ENCODE results near the gene UEVLD. TPM values are rescaled to one million over a fixed set of nuclear protein-coding genes. Genes with fewer than 3 reads are reported as not detected.

The UEVLD gene
- total RNA-seq, 1 donor from 2014 or later, result 16.6 TPM

DNA sequence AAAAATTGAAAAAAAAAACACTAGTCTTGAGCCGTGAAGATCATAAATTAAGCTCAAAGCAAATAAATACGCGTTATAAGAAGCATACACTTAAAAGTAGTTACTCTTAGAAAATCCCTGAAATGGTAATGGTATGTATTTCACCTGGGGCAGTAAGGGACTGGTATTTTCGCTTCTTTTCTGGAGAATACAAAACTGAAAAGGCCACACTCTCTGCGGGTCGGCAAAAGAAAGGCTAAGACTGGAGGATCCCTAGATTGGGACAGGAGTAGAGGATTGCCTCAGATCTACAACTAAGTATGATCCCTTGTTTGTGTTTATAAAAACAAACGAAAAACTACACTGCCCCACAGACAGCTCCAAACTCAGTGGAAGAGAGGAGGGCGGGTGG is 62.4 kb downstream of the UEVLD start:
- intact Hi-C loops (cut with DNase I), result loop anchor here (1.0 to 10.0 kb wide), 2 partner anchors 109 to 204 kb away; partner anchors contain the start of genes GTF2H1, HPS5 and SPTY2D1
- DNase-seq (ENCODE audit: low spot score), result no peak

DNA sequence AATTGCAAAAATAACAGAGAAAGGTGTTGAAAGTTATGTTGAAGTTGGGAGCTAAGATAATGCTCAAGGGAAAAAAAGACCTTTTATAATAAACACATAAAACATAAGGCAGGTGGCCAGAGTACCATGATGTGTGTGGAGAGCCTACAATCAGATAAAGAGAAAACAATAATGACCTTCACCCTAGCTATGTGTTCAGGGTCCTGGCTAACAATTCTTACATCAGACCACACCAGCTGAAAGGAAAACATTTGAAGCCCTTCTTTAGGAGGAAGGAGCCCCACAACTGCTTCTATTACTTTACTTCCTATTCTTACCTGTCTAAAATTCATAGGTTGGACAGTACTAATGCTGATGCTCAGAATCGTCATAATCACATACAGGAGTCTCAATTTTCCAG is 64.3 kb downstream of the UEVLD start:
- intact Hi-C loops (cut with DNase I), result loop anchor here (10.0 kb wide), 1 partner anchor 111 kb away; the partner anchor contains the start of gene SPTY2D1
- no peak for DNase-seq (ENCODE audit: low spot score)

DNA sequence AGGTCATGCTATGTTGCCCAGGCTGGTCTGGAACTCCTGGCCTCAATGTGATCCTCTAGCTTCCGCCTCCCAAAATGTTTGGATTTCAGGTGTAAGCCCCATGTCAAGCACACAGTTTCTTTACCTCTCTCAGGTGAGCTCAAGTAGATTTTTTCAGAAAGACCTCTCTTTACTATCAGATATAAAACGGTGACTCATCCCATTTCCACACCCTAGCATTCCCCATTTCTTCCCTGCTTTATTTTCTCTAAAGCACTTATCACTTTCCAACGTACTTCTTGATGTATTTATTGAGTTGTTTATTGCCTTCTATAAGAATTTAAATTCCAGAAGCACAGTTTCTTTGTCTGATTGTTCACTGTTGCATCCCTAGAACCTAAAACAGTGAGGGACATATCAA is 65.5 kb downstream of the UEVLD start:
- intact Hi-C loops (cut with DNase I), result loop anchor here (10.0 kb wide), 1 partner anchor 112 kb away; the partner anchor contains the start of gene SPTY2D1
- no peak for DNase-seq (ENCODE audit: low spot score)

- intact Hi-C loops (cut with DNase I), result loop anchor here (10.0 kb wide), 1 partner anchor 112 kb away; the partner anchor contains the start of gene SPTY2D1
- no peak for DNase-seq (ENCODE audit: low spot score)
Measured at GRCh38 chr11:18522388-18522787, 66.1 kb downstream of the UEVLD start.

DNA sequence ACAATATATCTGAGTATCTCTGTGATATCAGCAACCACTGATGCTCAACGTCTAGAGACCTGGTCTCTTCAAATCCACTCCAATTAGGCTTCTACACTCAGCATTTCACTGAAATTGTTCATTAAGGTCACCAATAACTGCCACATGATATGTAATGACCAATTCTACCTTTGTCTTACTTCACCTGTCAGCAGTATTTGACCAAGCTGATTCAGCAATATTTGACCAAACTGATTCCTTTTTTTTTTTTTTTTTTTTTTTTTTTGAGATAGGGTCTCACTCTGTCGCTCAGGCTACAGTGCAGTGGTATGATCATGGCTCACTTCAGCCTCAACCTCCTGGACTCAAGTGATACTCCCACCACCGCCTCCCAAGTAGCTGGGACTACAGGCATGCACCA is 67.4 kb downstream of the UEVLD start:
- no peak for DNase-seq (ENCODE audit: low spot score)
- intact Hi-C loops (cut with DNase I), result loop anchor here (10.0 kb wide), 1 partner anchor 114 kb away; the partner anchor contains the start of gene SPTY2D1

DNA sequence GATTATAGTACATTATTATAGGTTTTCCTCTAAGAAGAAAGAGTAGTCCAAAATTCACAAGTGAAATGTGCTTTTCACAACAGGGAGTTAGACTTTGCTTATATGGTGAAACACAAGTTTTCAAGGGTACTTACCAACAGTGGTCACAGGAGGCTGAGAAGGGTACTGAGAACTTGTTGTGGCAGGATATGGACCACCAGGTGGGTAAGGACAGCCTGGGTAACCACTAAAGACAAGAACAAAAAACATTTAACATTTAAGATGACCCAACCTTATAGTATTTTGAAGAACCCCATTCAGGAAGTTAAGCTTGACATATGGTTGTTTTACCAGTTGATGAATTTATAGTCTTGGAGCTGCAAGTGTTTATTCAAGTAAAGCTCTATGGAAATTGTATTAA is 86.2 kb downstream of the UEVLD start:
- intact Hi-C loops (cut with DNase I), result no loop called here
- DNase-seq (ENCODE audit: low spot score), result no peak

DNA sequence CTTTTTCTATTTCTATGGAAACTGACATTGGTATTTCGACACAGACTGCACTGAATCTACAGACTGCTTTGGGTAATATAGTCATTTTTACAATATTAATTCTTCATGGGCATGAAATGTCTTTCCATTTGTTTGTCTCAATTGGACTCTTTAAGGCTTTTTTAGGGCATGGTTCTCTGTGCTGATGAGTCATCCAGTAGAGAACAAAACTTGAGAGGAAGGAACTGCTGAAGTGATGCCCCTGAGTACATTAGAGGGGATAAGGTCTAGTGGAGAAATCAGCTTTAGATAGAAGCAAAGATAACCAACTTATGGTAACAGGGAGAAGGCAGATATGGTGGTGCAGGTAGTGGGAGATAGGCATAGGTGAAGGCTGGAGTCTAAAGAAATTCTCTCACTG is 86.9 kb downstream of the UEVLD start:
- intact Hi-C loops (cut with DNase I), result no loop called here
- no peak for DNase-seq (ENCODE audit: low spot score)

DNA sequence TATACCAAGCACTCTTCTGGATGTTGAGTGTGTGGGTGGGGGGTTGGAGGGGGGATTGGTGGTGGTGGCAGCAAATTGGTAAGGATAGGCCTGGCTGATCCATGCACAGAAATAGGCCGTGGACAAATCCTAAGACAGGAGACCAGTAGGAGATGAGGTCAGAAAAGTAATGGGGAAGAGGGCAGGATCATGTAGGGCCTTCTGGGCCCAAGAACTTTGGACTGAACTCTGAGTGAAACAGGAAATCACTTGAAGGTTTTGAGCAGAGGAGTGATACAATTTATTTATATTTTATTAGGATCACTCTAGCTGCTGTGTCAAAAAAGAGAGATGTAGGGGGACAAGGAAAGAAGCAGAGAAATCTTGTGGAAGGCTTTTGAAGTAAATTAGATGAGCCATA is 90.5 kb downstream of the UEVLD start:
- intact Hi-C loops (cut with DNase I), result no loop called here
- no peak for DNase-seq (ENCODE audit: low spot score)

- intact Hi-C loops (cut with DNase I), result no loop called here
- no peak for DNase-seq (ENCODE audit: low spot score)
Measured at GRCh38 chr11:18495703-18496102, 92.8 kb downstream of the UEVLD start.

GRCh38 chr11:18495271-18495670 is 93.3 kb downstream of the UEVLD start:
- intact Hi-C loops (cut with DNase I), result no loop called here
- no peak for DNase-seq (ENCODE audit: low spot score)

DNA sequence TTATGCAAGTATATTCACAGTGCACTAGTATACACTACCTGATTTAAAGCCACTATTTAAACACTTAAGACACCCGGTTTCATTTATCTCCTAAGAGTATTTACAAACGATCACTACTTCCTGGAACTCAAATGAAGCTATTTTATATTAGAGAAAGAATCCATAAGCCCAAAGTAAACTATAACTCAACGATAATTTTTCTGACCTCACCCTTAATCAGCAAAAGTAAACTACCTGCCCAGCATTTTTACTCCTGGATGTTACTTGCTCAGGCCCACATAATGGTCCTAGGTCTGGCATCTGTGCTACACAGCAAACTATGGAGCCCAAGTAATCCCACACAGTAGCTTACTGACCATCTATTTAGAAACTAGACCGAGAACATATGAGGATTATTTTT is 95.2 kb downstream of the UEVLD start:
- intact Hi-C loops (cut with DNase I), result no loop called here
- DNase-seq (ENCODE audit: low spot score), result no peak

- DNase-seq (ENCODE audit: low spot score), result no peak
- intact Hi-C loops (cut with DNase I), result no loop called here
Measured at GRCh38 chr11:18492888-18493287, 95.6 kb downstream of the UEVLD start.

- intact Hi-C loops (cut with DNase I), result no loop called here
- no peak for DNase-seq (ENCODE audit: low spot score)
Measured at GRCh38 chr11:18491924-18492323, 96.6 kb downstream of the UEVLD start.

- no peak for DNase-seq (ENCODE audit: low spot score)
- intact Hi-C loops (cut with DNase I), result no loop called here
Measured at GRCh38 chr11:18490736-18491485, 97.6 kb downstream of the UEVLD start.

DNA sequence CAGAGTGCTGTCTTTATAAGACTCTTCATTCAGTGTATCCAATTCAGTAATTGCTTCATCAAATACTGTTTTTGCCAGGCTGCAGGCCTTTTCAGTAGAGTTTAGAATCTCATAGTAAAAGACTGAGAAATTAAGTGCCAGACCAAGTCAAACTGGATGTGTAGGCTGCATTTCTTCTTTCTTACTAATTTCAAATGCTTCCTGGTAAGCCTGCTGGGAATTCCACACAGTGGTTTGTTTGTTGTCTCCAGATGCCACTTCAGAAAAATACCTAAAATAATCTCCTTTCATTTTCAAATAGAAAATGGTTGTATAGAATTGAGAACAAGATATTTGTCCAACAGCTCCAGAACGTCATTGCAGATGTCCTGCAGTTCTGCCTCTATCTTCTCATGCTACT is 98.2 kb downstream of the UEVLD start:
- intact Hi-C loops (cut with DNase I), result no loop called here
- no peak for DNase-seq (ENCODE audit: low spot score)

GRCh38 chr11:18485913-18486528 is 102.5 kb downstream of the UEVLD start:
- intact Hi-C loops (cut with DNase I), result no loop called here
- DNase-seq (ENCODE audit: low spot score), result no peak

Other genes starting within 250 kb of the UEVLD start
- gene LDHA, start 194.2 kb downstream of the UEVLD start, total RNA-seq, result 329 TPM
- gene LDHC, start 176.4 kb downstream of the UEVLD start, total RNA-seq, result 1.2 TPM
- not detected for gene LDHAL6A, start 132.9 kb downstream of the UEVLD start, total RNA-seq
- gene TSG101, start 61.8 kb downstream of the UEVLD start, total RNA-seq, result 62.8 TPM
- 6.4 TPM for gene MISFA, start 11.1 kb upstream of the UEVLD start, total RNA-seq
- 9.8 TPM for gene SPTY2D1, start 45.6 kb upstream of the UEVLD start, total RNA-seq
- gene TMEM86A, start 110.0 kb upstream of the UEVLD start, total RNA-seq, result 2.6 TPM
- gene IGSF22, start 137.5 kb upstream of the UEVLD start, total RNA-seq, result 1.1 TPM
- gene PTPN5, start 203.1 kb upstream of the UEVLD start, total RNA-seq, result 3.8 TPM